Adrenal gland (tissue), 5 donors: ENCODE data around the gene MRPL34.

Experiments used
- CTCF ChIP-seq, 6 experiments: fragments of 450-650 bp in 4 of 6; fragments of 200-600 bp in 2 of 6; sonication (generic) in 1 of 6; IDR thresholded peaks; 1 replicate in 5 of 6; 2 replicates in 1 of 6; pipeline versions ENCODE4 v1.5.1 to v1.8.0; 2016 to 2021; ENCODE audit warnings: antibody characterized with exemption in 6 of 6, mild to moderate bottlenecking in 2 of 6, moderate library complexity in 1 of 6
- POLR2A ChIP-seq, 2 donors: fragments of 450-650 bp; IDR thresholded peaks; one replicate each; pipeline ENCODE4 v1.6.1; 2017; ENCODE audit warnings: antibody characterized with exemption in 2 of 2, mild to moderate bottlenecking in 2 of 2, moderate library complexity in 1 of 2
- donor health status: DM: no; HTN: no; CAD: no.

- no peak for TF ChIP-seq CTCF (IDR thresholded peaks at IDR 0.05)
- TF ChIP-seq POLR2A (IDR thresholded peaks at IDR 0.05): no peak
Measured at GRCh38 chr19:17306285-17306714, 628 bp downstream of the MRPL34 start.
